Activated T-cell treated with anti-CD3 and anti-CD28 coated beads, Interleukin-2, amount 50 U/mL, for 4 hours (primary cell): ENCODE measurements around the gene AZIN2. TPM values are rescaled to one million over a fixed set of nuclear protein-coding genes. Genes with fewer than 3 reads are reported as not detected.
A peak's percentile ranks its signal among the peaks of the same experiment; 100 is the strongest.
"Not testable (repeated sequence)": the region's sequence is repeated elsewhere in the genome, so short reads cannot be mapped to it uniquely, and the experiment has no call there.

ENCODE experiments used
- ATAC-seq, 2 donors: fragments of 200-7000 bp; cut with Tn5 transposase; one replicate each; pipeline ENCODE4 v1.10.0; 2021
- DNase-seq: peaks from one replicate; pipeline ENCODE4 v3.0.0-alpha.2; 2020
- H3K27me3 Mint-ChIP-seq: one replicate; pipeline ENCODE4 v1.8.0; 2021; ENCODE audit warnings: low read depth, mixed read lengths
- H3K36me3 Mint-ChIP-seq: one replicate; pipeline ENCODE4 v1.8.0; 2022; ENCODE audit warnings: mixed read lengths; ENCODE audit not compliant: insufficient read depth
- H3K4me1 Mint-ChIP-seq: one replicate; pipeline ENCODE4 v1.8.0; 2021; ENCODE audit warnings: low read depth, mixed read lengths
- H3K4me3 Mint-ChIP-seq: one replicate; pipeline ENCODE4 v1.8.0; 2021; ENCODE audit warnings: mild to moderate bottlenecking, moderate library complexity, mixed read lengths
- H3K9me3 Mint-ChIP-seq: one replicate; pipeline ENCODE4 v1.8.0; 2021; ENCODE audit warnings: mixed read lengths
- total RNA-seq, 3 donors: library from RNA; stranded (reverse); gene quantifications; one replicate each; pipeline ENCODE4 v1.2.1, GENCODE V29; 2021

The AZIN2 gene
- total RNA-seq, 3 donors from 2014 or later = 0.30 to 2.2 (median 1.4) TPM

DNA sequence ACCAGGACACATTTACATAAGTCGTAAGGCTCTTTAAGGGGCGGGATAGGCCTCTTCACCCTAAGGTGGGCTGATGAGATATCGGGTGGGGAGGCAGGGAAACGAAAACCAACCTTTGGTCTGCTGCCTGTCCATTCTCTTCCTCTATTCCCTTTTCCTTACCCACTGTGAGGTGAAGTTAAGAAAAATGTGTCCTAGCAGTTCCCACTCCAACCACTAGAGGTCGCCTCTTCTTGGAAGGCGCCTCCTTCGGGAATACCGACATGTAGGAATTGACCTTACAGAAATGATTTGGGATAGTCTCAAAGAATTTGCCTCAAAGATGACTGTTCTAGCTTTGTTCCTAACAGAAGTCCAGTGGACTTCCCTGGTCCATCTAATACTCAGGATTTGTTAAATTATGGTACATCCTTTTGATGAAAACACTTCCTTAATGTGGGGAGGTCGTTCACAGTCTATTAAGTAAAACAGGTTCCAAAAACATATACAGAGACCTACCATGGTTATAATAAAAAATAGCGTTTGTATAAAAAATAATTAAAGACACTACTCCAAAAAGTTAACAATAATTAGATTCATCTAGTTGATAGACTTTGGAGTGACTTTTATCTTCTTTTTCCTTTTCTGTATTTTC, 14.1 kb downstream of the AZIN2 start:
- H3K9me3 Mint-ChIP-seq = no peaks in the 10 kb centered on the region
- no peak overlapping the region for H3K4me3 Mint-ChIP-seq
- DNase-seq = peak; percentile 30
- peaks cover 35% of the 10 kb centered on the region for H3K4me1 Mint-ChIP-seq
- no peaks in the 10 kb centered on the region for H3K27me3 Mint-ChIP-seq
- no peak for ATAC-seq
- no peaks in the 10 kb centered on the region for H3K36me3 Mint-ChIP-seq

GRCh38 chr1:33096363-33097005, 15.5 kb downstream of the AZIN2 start:
- Mint-ChIP-seq H3K36me3 (no peaks in the 10 kb centered on the region), H3K9me3 (no peaks in the 10 kb centered on the region), H3K4me1 (peaks cover 48% of the 10 kb centered on the region), H3K4me3 (no peak overlapping the region), H3K27me3 (no peaks in the 10 kb centered on the region)
- DNase-seq (no peak), ATAC-seq (no peak)

DNA sequence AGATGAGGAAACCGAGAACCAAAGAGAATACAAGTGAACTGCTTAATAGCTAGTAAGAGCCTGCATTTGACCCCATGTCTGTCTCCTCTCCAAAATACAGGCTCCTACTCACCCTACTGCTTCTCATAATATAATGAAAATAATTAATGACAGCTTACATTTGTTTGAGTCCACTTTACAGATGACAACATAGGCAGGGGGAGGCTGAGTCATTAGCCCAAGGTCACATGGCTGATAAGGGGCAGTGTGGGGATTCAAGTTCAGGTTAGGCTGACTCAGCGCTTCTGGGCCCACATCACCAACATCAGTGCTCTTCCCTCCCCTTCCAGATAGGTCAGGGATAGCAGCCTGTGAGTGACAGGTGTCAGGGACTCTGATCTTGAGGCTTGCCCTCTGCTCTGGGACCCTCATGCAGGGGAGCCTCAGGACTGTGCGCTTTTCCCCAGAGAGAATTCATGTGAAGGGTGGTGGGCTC, 16.2 kb downstream of the AZIN2 start:
- ATAC-seq = no peak
- DNase-seq = no peak
- no peaks in the 10 kb centered on the region for H3K9me3 Mint-ChIP-seq
- H3K4me1 Mint-ChIP-seq = peaks cover 48% of the 10 kb centered on the region
- H3K36me3 Mint-ChIP-seq = no peaks in the 10 kb centered on the region
- no peak overlapping the region for H3K4me3 Mint-ChIP-seq
- no peaks in the 10 kb centered on the region for H3K27me3 Mint-ChIP-seq

GRCh38 chr1:33097762-33098161, 16.8 kb downstream of the AZIN2 start:
- peaks cover 50% of the 10 kb centered on the region for H3K4me1 Mint-ChIP-seq
- no peak for DNase-seq
- no peaks in the 10 kb centered on the region for H3K9me3 Mint-ChIP-seq
- no peaks in the 10 kb centered on the region for H3K36me3 Mint-ChIP-seq
- H3K4me3 Mint-ChIP-seq = no peak overlapping the region
- no peaks in the 10 kb centered on the region for H3K27me3 Mint-ChIP-seq
- no peak for ATAC-seq

GRCh38 chr1:33098371-33098770, 17.4 kb downstream of the AZIN2 start:
- Mint-ChIP-seq H3K27me3 (no peaks in the 10 kb centered on the region), H3K36me3 (no peaks in the 10 kb centered on the region), H3K9me3 (no peaks in the 10 kb centered on the region), H3K4me3 (no peak overlapping the region), H3K4me1 (peaks cover 50% of the 10 kb centered on the region)
- ATAC-seq (no peak), DNase-seq (no peak)

GRCh38 chr1:33099290-33100118, 18.6 kb downstream of the AZIN2 start:
- ATAC-seq = peak; percentile 94 to 96
- H3K27me3 Mint-ChIP-seq = no peaks in the 10 kb centered on the region
- peak; percentile 39 for DNase-seq
- no peaks in the 10 kb centered on the region for H3K36me3 Mint-ChIP-seq
- no peaks in the 10 kb centered on the region for H3K9me3 Mint-ChIP-seq
- peaks cover 50% of the 10 kb centered on the region for H3K4me1 Mint-ChIP-seq
- peak overlapping the region; percentile 50 for H3K4me3 Mint-ChIP-seq

DNA sequence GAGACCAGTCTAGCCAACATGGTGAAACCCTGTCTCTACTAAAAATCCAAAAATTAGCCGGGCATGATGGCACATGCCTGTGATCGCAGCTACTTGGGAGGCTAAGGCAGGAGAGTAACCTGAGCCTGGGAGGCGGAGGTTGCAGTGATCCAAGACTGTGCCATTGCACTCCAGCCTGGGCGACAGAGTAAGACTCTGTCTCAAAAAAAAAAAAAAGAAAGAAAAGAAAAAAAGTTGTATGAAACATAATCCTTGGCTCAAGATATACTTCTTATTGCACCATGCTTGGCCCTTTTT, 19.1 kb downstream of the AZIN2 start:
- not testable (repeated sequence) for H3K9me3 Mint-ChIP-seq, ATAC-seq, H3K36me3 Mint-ChIP-seq, DNase-seq, H3K27me3 Mint-ChIP-seq
- peaks cover 48% of the 10 kb centered on the region for H3K4me1 Mint-ChIP-seq
- H3K4me3 Mint-ChIP-seq = peak overlapping the region; percentile 50

GRCh38 chr1:33110477-33110876, 29.5 kb downstream of the AZIN2 start:
- Mint-ChIP-seq H3K9me3 (peaks cover 10% of the 10 kb centered on the region), H3K4me3 (no peak overlapping the region), H3K4me1 (no peaks in the 10 kb centered on the region), H3K36me3 (peaks cover 5% of the 10 kb centered on the region), H3K27me3 (no peaks in the 10 kb centered on the region)
- DNase-seq (no peak), ATAC-seq (no peak)

DNA sequence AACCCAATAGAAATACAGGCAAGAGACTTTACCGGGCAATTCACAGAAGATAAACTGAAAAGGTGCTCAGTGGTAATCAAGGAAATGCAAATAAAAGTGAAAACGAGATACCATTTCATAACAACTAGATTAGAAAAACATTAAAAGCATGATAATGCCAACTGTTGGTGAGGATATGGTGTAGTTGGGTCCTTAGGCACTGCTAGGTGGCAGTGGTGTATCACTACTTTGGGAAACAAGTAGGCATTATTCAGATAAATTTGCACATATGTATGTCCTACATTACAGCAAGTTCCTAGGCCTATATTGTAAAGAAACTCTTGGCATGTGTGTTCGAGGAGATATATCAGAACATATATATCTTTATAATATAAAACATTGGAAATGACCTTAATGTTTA, 31.0 kb downstream of the AZIN2 start:
- Mint-ChIP-seq H3K36me3 (peaks cover 5% of the 10 kb centered on the region), H3K9me3 (peaks cover 10% of the 10 kb centered on the region), H3K27me3 (no peaks in the 10 kb centered on the region), H3K4me1 (no peaks in the 10 kb centered on the region), H3K4me3 (no peak overlapping the region)
- ATAC-seq (no peak), DNase-seq (no peak)

- Mint-ChIP-seq H3K36me3 (no peaks in the 10 kb centered on the region), H3K27me3 (no peaks in the 10 kb centered on the region), H3K9me3 (no peaks in the 10 kb centered on the region), H3K4me3 (no peak overlapping the region), H3K4me1 (no peaks in the 10 kb centered on the region)
- ATAC-seq = no peak
- DNase-seq = no peak
These were observed 36.6 kb downstream of the AZIN2 start for GRCh38 chr1:33117440-33118085.

GRCh38 chr1:33118274-33118673, 37.3 kb downstream of the AZIN2 start:
- ATAC-seq (no peak), DNase-seq (no peak)
- H3K4me1 Mint-ChIP-seq = no peaks in the 10 kb centered on the region
- H3K27me3 Mint-ChIP-seq = no peaks in the 10 kb centered on the region
- H3K9me3 Mint-ChIP-seq = no peaks in the 10 kb centered on the region
- H3K4me3 Mint-ChIP-seq = no peak overlapping the region
- H3K36me3 Mint-ChIP-seq = no peaks in the 10 kb centered on the region

GRCh38 chr1:33119050-33119449, 38.1 kb downstream of the AZIN2 start:
- no peaks in the 10 kb centered on the region for H3K27me3 Mint-ChIP-seq
- ATAC-seq (no peak), DNase-seq (no peak)
- no peak overlapping the region for H3K4me3 Mint-ChIP-seq
- no peaks in the 10 kb centered on the region for H3K9me3 Mint-ChIP-seq
- no peaks in the 10 kb centered on the region for H3K4me1 Mint-ChIP-seq
- H3K36me3 Mint-ChIP-seq = no peaks in the 10 kb centered on the region

- H3K27me3 Mint-ChIP-seq = no peaks in the 10 kb centered on the region
- no peaks in the 10 kb centered on the region for H3K9me3 Mint-ChIP-seq
- ATAC-seq (no peak), DNase-seq (no peak)
- H3K4me1 Mint-ChIP-seq = no peaks in the 10 kb centered on the region
- no peaks in the 10 kb centered on the region for H3K36me3 Mint-ChIP-seq
- H3K4me3 Mint-ChIP-seq = no peak overlapping the region
These were observed 38.7 kb downstream of the AZIN2 start for GRCh38 chr1:33119532-33120217.
